GM18519 (cell line): ENCODE measurements around the gene HNRNPCL1.
"Not testable (repeated sequence)": the region's sequence is repeated elsewhere in the genome, so short reads cannot be mapped to it uniquely, and the experiment has no call there.

Experiments
- ATAC-seq: cut with Tn5 transposase; IDR thresholded peaks from one replicate; pipeline ENCODE4 v1.9.1; 2021; ENCODE audit warnings: mild to moderate bottlenecking, moderate library complexity; ENCODE audit not compliant: unreplicated experiment, low FRiP score

The HNRNPCL1 gene

DNA sequence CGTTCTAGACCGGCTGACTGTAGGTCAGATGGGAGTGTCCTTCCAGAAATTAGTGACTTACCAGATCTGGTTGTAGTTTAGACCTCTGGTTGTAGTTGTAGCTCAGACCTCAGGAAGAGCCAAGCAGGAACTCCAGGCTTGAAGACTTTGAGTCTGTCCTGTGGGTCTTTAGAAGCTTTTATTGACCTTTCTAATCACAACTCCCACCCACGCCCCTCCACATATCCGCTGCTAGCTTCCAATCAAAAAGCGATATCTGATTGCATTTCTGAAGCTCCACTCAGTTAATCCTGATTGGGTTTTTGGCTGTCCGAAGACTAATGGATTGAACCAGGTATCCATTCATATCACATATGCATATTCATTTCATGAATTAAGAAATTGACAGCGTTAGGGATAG, at the start of gene HNRNPCL1:
Gene HNRNPCL1 (minus strand): TSS at position 101 of the 400 bp plus-strand sequence. CDS start 431 bp downstream, outside the sequence.
- not testable (repeated sequence) for ATAC-seq

- not testable (repeated sequence) for ATAC-seq
Measured at GRCh38 chr1:12898170-12898569, 49.6 kb upstream of the HNRNPCL1 start, which contains the start of gene PRAMEF10. Gene PRAMEF10, minus strand, starts transcription at chr1:12898270. Its CDS starts 2,423 bp downstream, at chr1:12895847.

- ATAC-seq, result not testable (repeated sequence)
Measured at GRCh38 chr1:12886101-12886500, 37.6 kb upstream of the HNRNPCL1 start, which contains the start of gene PRAMEF4. Gene PRAMEF4, minus strand, starts transcription at chr1:12886201. Its CDS starts 2,807 bp downstream, at chr1:12883394.

DNA sequence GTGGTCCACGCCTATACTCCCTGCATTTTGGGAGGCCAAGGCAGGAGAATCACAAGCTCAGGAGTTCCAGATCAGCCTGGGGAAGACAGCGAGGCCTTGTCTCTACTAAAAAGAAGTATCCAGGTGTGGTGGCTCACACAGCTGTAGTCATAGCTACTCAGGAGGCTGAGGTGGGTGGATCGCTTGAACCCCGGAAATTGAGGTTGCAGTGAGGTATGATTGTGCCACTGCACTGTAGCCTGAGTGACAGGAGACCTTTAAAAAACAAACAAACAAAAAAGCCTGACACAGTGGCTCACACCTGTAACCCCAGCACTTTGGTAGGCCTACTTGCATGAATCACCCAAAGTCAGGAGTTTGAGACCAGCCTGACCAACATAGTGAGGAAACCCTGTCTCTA, 29.9 kb upstream of the HNRNPCL1 start:
- not testable (repeated sequence) for ATAC-seq

DNA sequence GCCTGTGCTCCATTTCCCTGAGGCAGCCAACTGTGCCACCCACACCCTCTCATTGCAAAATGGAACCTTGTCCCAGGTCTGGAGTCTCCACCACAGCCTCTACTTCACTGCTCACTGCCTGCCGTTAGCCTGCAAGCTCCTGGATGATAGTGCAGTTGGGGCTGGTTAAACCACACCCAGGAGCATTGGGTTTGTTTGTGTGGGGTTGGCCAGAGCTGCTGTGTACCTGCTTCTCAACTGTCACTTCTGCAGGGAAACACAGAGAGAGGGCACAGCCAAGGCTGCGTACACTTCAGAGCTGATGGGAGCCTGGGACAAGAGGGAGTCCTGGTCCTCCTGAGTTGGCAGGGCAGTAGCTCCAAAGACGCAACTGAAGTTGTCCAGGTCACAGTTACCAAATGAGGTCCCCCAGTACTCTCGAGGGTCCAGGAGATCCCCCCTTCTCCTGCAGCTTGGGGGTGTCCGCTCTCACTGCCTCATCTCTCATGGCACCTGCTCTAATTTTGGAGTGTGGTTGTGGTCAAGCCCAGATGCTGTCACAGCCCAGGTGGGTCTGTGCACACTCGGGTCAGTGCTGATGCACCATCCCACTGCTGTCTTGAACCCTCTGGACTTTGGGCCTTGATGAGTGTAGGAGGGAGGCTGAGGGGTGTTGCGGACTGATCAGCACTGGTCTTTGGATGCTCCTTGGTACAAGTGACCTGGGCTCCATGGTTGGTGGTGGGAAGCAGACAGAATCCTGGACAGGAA, 14.8 kb upstream of the HNRNPCL1 start:
- not testable (repeated sequence) for ATAC-seq

DNA sequence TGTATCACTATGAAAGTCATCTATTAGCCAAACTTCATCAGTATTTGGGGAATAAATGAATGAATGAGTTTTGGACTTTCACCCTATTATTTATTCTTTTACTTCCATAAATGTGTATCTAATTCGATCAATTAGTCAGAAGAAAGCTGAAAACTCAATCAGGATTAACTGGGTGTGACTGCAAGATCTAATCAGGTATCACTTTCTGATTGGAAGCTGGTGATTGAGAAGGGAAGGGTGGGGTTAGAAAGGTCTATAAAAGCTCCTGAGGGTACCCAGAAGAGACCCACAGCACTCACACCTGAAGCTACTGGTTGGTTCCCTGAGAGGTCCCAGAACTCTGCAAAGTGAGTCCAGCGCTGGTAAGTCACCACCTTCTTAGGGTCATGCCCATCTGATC, 8.3 kb upstream of the HNRNPCL1 start, which contains the start of gene PRAMEF2:
Gene PRAMEF2 (plus strand): TSS at position 301 of the 400 bp plus-strand sequence. CDS start 1,924 bp downstream, outside the sequence.
- ATAC-seq, result not testable (repeated sequence)

DNA sequence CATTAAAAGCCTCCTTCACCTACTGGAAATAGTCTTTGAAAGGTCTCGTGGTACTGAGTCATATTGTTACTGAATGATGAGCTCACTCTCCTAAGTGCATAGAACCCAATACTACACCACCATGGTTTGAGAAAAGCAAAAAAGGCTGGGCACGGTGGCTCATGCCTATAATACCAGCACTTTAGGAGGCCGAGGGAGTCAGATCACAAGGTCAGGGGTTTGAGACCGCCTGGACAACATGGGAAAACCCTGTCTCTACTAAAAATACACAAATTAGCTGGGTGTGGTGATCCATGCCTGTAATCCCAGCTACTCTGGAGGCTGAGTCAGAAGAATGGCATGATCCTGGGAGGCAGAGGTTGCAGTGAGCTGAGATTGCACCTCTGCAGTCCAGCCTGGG, 3.3 kb upstream of the HNRNPCL1 start:
- no peak for ATAC-seq

DNA sequence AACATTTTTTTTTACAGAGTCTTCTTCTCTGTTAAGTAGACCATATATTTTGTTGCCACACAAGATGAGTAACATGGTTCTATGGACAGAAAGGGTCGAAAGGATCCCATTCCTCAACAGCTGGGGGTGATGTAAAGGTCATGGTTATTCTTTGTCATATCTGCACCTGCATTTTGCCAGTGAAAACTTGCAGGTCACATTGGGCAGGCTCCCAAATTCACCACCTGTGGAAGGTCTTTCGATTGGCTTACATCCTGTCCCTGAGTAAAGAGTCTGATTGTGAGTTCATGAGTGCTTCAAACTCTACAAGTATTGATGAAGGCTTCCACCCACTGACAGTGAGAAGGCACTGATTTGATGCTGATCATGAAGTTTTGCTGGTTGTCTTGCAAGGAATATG, 15.3 kb downstream of the HNRNPCL1 start:
- not testable (repeated sequence) for ATAC-seq

DNA sequence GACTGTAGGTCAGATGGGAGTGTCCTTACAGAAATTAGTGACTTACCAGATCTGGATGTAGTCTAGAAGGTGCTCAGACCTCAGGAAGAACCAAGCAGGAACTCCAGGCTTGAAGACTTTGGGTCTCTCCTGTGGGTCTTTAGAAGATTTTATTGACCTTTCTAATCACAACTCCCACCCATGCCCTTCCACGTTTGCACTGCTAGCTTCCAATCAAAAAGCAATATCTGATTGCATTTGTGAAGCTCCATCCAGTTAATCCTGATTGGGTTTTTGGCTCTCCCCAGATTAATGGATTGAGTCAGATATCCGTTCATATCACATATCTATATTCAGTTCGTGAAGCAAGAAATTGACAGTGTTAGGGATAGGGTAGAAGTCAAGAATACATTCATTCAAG, 17.2 kb downstream of the HNRNPCL1 start, which contains the start of gene PRAMEF11:
Gene PRAMEF11 (minus strand): TSS at position 101 of the 400 bp plus-strand sequence. CDS start 2,621 bp downstream, outside the sequence.
- not testable (repeated sequence) for ATAC-seq

DNA sequence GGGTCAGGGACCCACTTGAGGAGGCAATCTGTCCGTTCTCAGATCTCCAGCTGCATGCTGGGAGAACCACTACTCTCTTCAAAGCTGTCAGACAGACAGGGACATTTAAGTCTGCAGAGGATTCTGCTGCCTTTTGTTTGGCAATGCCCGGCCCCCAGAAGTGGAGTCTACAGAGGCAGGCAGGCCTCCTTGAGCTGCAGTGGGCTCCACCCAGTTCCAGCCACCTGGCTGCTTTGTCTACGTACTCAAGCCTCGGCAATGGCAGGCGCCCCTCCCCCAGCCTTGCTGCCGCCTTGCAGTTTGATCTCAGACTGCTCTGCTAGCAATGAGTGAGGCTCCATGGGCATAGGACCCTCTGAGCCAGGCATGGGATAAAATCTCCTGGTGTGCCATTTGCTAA, 29.5 kb downstream of the HNRNPCL1 start:
- not testable (repeated sequence) for ATAC-seq

DNA sequence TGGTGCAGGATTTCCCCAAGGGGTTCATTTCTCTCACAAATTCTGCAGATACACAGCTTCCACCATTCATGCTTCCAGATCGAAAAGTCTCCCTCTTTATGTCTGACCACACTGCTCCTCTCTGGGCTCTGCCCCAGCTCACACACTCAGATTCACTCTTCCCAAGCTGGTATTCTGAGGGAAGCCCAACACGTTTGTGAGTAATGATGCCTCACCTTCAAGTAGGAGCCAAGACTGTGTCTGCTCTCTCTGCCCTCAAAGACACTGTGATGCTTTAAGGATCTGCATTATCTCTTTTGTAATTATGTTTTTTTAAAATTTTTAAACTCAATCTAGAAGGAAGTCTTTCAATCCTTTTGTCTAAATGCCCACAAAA, 37.1 kb downstream of the HNRNPCL1 start:
- no peak for ATAC-seq

DNA sequence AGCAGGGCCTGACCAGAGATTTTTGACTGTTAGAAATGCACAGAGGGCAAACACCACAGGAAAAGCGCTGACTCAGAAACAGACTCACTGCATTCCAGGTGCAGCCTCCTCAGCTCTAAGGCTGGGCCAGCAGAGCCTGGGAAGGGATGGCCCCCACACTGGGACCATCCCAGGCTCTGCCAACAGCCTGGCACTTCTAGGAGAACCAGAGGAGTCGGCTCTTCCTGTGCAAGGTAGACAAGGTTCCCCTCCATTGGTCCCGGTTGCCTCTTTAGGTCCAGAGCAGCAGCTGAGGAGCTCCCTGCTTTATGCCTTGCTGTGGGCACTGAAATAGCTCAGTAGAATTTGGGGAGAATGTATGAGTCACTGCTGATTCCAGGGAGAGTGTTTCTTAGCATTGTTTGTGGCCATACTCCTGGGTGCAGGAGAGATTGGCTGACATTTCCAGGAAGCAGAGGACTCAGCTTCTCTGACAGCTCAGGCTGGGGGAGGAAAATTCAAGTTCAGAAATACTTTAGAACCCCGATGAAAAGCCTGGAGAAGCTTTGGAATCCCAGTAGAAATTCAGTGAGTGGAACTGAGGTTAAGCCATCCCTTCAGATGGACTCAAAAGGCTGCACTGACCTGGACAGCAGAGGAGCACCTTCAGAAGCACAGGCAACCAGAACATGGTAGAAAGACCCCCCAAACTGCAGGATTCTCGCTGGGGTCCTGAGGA, 37.7 kb downstream of the HNRNPCL1 start:
- ATAC-seq, result no peak

GRCh38 chr1:12809933-12810332, 38.6 kb downstream of the HNRNPCL1 start:
- ATAC-seq, result no peak

DNA sequence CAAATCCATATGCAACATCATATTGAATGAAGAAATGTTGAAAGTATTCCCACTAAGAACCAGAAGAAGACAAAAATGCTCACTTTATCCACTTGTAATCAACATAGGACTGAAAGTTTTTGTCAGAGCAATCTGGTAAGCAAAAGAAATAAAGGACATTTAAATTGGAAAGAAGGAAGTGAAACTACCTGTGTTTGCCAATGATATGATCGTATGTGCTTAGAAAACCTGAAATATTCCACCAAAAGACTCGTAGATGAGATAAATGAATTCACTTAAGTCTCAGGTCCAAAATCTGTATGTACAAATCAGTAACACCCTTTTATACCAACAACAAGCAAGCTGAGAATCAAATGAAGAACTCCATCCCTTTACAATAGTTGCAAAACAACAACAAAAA, 48.8 kb downstream of the HNRNPCL1 start:
- ATAC-seq, result no peak

DNA sequence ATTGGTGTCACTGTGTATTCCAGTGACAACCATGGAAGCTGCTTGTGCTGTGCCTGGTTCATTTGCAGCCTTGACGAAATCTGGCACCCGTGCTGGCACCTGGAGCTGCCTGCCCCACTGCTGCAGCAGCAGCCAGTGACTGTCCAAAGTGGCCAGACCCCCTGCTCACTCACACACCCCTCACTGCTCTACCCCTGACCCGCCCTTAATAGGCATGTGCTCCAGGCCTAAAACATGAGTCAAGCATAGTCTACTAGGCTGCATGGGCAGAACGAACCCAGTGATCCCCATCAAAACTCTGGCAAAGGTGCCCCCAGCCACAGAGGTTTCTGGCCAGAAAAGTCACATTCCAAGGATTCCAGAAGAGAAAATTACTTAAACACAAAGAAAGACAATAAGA, 49.6 kb downstream of the HNRNPCL1 start:
- ATAC-seq, result no peak
